ENCODE measurements around the gene LAMA3. TPM values are rescaled to one million over a fixed set of nuclear protein-coding genes. Genes with fewer than 3 reads are reported as not detected.

Gene LAMA3
- total RNA-seq, 4 donors from 2014 or later, result 14.9 to 81.4 (median 69.3) TPM

GRCh38 chr18:23826850-23827620 lies 137.8 kb downstream of the LAMA3 start:
- no peaks in the 10 kb centered on the region for H3K9me3 ChIP-seq
- DNase-seq, result no peak
- no peaks in the 10 kb centered on the region for H3K27me3 ChIP-seq
- no peak for TF ChIP-seq CTCF (IDR thresholded peaks at IDR 0.05)
- no peak for TF ChIP-seq POLR2A (IDR thresholded peaks at IDR 0.05)
- no peaks in the 10 kb centered on the region for H3K36me3 ChIP-seq
- H3K4me1 ChIP-seq, result no peaks in the 10 kb centered on the region
- peak overlapping the region in 1 of 4 donors; percentile 1 for H3K27ac ChIP-seq
- H3K4me3 ChIP-seq, result no peak overlapping the region

- Histone ChIP-seq H3K4me1 (no peaks in the 10 kb centered on the region), H3K4me3 (no peak overlapping the region), H3K9me3 (no peaks in the 10 kb centered on the region), H3K36me3 (no peaks in the 10 kb centered on the region), H3K27me3 (no peaks in the 10 kb centered on the region), H3K27ac (no peak overlapping the region)
- DNase-seq, result no peak
- no peak for TF ChIP-seq CTCF (IDR thresholded peaks at IDR 0.05)
- no peak for TF ChIP-seq POLR2A (IDR thresholded peaks at IDR 0.05)
Observed at GRCh38 chr18:23827681-23828080, 138.4 kb downstream of the LAMA3 start.

- no peaks in the 10 kb centered on the region for H3K36me3 ChIP-seq
- no peak overlapping the region for H3K4me3 ChIP-seq
- no peaks in the 10 kb centered on the region for H3K4me1 ChIP-seq
- DNase-seq, result peak in 1 of 3 donors; percentile 55
- TF ChIP-seq CTCF (IDR thresholded peaks at IDR 0.05), result no peak
- no peaks in the 10 kb centered on the region for H3K27me3 ChIP-seq
- no peak overlapping the region for H3K27ac ChIP-seq
- H3K9me3 ChIP-seq, result no peaks in the 10 kb centered on the region
Observed at GRCh38 chr18:23828426-23828825, 139.2 kb downstream of the LAMA3 start.

- TF ChIP-seq CTCF (IDR thresholded peaks at IDR 0.05) (no peak), POLR2A (IDR thresholded peaks at IDR 0.05) (no peak)
- Histone ChIP-seq H3K9me3 (no peaks in the 10 kb centered on the region), H3K27ac (no peak overlapping the region), H3K4me3 (no peak overlapping the region), H3K36me3 (no peaks in the 10 kb centered on the region), H3K4me1 (no peaks in the 10 kb centered on the region), H3K27me3 (no peaks in the 10 kb centered on the region)
- no peak for DNase-seq
Observed at GRCh38 chr18:23832911-23833310, 143.7 kb downstream of the LAMA3 start.

- no peaks in the 10 kb centered on the region for H3K36me3 ChIP-seq
- H3K4me1 ChIP-seq, result no peaks in the 10 kb centered on the region
- TF ChIP-seq POLR2A (IDR thresholded peaks at IDR 0.05), result no peak
- no peak for TF ChIP-seq CTCF (IDR thresholded peaks at IDR 0.05)
- H3K9me3 ChIP-seq, result no peaks in the 10 kb centered on the region
- DNase-seq, result no peak
- H3K4me3 ChIP-seq, result no peak overlapping the region
- H3K27me3 ChIP-seq, result no peaks in the 10 kb centered on the region
- H3K27ac ChIP-seq, result no peak overlapping the region
Observed at GRCh38 chr18:23833714-23834113, 144.5 kb downstream of the LAMA3 start.

Measured in Peyer's patch (tissue), 4 donors.